T47D (cell line): ENCODE data around the gene COX17.

Experiments used
- DNase-seq, 2 experiments: peaks; one replicate each; pipeline versions ENCODE4 v3.0.0 to v3.0.0-alpha.2; 2011 to 2012; ENCODE audit warnings: low read depth in 1 of 2, low spot score in 1 of 2
- JUND ChIP-seq: IDR thresholded peaks from 2 replicates; pipeline ENCODE4 v1.6.1; 2012; ENCODE audit warnings: low read depth
- in situ Hi-C: cut with HindIII; loops from 2 replicates; pipeline ENCODE4 v1.10.0; 2016; ENCODE audit warnings: low sequenced_read_pairs, low pct_unique_long_range_greater_than_20kb

COX17 gene, protein sequence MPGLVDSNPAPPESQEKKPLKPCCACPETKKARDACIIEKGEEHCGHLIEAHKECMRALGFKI

DNA sequence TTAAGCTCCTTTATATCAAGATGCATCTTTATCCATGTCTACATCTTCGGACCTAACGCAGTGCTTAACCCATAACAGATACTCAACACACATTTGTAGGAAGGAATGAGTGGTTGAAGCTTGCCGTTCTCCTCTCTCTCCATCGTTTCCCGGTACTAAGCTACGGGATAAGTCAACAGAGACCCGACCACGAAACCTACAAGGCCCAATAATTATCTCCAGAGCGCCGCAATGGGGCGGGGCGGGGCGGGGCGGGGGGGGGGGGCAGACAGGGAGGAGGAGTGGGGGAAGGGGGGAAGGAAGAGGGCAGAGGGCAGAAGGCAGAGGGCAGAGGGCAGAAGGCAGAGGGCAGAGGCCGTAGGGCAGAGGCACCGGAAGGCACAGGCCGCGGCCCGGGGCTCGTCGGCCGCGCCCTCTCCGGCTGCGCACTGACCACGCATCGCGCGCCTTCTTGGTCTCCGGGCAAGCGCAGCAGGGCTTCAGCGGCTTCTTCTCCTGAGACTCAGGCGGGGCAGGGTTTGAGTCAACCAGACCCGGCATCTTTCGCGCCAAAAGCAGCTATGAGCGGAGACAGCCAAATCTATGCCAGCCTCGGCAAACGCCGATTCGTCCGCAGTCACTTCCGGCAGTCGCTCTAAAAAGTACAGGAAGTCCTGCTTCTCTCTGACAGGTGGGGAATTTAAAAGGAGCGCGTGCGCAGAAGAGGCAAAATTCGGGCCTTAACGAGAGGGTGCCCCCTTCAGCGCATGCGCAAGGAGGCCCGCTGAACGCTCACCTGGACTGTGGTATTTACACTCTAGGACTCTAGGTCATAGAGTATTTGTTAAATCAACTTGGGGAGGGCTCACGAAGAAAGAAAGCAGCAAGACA lies at the start of gene COX17:
Gene COX17 (minus strand): TSS at position 636 of the 870 bp plus-strand sequence. CDS start 96 bp downstream, at position 540.
- no peak for TF ChIP-seq JUND
- in situ Hi-C loops, result no loop called here
- peak; percentile 93 to 98 for DNase-seq

DNA sequence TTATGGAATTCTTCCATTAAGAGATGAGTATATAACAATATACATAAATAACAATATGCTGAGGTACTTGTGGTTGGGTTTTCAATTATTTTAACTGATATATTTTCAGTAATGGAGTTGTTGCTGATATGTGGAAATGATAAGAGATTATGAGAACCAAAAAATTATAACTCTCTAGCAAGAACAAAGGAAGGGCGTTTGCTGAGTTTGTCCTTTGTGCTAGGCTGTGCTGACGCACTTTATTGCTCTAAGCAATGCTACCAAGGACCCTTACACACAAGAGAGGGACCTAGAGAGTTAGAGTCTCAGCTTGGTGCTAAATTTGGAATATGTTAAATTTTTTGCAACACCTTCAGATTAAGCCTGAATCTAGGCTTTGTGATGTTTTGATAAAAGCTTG lies 49.7 kb upstream of the COX17 start:
- in situ Hi-C loops, result no loop called here
- no peak for DNase-seq
- TF ChIP-seq JUND, result no peak

DNA sequence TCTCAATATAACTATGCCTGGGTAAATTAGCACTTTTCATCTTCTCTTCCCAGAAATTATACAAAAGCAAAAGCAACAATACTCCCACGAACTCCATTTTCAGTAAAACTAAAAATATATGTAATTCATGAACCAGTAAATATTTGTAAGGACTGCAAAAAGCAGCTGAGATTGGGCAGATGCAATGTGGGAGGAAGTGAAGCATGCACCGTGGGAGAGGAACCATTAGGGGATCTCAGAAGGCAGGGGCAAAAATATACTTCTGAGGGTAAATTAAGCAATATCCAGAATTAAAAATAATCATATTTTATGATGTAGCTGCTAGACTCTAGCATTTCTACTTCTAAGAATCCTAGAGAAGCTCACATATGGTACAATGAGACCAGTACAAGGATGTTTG lies 45.8 kb upstream of the COX17 start:
- no peak for DNase-seq
- no peak for TF ChIP-seq JUND
- in situ Hi-C loops, result no loop called here

DNA sequence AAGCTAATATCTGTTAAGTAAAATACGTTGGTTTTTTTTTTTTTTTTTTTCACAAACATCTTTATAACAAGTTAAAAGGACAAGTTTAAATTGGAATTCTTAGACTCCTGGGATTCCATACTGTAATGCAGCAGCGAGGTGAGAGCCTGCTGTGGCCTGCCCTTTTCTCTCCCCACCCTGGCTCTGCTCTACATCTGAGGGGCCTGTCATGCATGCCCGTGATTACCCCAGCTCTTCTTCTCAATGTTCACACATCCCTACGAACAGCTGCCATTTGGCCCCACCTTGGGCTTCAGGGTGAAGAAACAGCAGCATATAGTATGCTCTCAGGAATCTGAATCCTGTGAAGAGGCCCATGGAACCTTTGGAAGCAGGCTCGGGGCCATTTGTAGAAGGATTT lies 40.3 kb upstream of the COX17 start:
- in situ Hi-C loops, result no loop called here
- DNase-seq, result no peak
- TF ChIP-seq JUND, result no peak

DNA sequence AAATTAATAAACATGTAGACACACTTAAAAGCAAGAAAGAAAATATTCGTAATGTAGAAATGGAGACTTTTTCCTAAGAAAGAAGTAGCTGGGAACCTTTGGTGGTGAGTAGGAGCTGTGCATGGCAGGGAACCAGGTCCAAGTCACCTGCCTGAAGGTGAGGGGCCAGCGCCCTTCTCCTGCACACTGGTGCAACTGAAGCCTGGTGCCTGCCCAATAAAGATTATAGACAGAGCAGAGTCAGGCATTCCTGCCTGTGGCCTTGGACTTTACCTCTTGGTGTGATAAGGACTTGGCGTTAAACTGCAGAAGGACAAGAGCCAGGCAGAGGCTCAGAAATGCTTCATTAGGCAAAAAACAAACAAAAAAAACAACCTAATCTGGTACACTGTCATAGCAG lies 39.8 kb upstream of the COX17 start:
- no peak for TF ChIP-seq JUND
- DNase-seq, result no peak
- in situ Hi-C loops, result no loop called here

DNA sequence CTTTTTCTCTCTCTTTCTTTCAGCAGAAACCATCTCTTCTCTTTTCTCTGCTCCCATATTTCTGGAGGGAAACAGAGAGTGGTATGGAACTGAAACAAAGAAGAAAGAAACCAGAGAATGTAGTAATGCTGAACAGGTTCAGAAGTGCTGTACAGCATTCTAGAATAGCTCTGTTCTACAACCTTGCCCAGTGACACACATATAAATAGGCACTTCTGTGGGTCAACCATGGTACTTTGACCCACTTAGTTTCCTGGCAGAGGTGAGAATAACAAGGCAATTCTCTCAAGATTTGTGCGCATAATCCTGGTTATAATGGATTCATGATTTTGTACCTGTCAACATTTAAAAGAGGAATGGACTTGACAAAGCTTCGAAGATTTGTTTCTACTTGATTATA lies 37.9 kb upstream of the COX17 start:
- no peak for DNase-seq
- TF ChIP-seq JUND, result no peak
- in situ Hi-C loops, result no loop called here

DNA sequence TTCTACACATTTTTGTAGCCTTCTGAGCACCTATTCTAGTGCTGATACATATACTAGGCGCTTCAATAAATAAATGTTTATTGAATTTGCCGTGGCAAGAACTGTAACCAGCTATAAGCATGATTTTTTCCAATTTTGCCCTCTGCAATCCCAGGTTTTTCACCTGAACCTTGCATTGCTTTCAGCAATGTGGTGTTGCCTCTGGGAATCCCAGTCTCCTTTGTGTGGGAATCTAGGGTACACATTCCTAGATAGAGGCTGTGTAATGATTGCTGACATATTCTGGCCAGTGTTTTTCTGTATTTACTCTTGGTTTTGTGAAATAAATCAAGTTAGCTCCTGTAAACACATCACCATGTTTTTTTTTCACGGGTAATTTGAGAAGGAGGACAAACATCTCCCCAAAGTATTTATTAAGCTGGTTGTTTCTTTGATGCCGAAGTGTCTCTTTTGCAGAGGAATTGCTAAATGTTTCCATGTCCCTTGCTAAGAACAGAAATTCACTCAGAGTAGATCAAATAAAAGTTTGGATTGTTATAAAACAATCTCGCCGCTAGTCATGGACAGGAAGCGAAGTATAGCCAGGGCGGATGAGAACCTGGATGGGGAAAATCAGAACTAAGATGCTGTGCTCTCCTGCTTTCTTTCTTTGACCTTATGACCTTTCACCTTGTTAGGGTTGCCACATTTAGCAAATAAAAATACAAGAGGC lies 26.8 kb upstream of the COX17 start:
- no peak for DNase-seq
- in situ Hi-C loops, result no loop called here
- no peak for TF ChIP-seq JUND

DNA sequence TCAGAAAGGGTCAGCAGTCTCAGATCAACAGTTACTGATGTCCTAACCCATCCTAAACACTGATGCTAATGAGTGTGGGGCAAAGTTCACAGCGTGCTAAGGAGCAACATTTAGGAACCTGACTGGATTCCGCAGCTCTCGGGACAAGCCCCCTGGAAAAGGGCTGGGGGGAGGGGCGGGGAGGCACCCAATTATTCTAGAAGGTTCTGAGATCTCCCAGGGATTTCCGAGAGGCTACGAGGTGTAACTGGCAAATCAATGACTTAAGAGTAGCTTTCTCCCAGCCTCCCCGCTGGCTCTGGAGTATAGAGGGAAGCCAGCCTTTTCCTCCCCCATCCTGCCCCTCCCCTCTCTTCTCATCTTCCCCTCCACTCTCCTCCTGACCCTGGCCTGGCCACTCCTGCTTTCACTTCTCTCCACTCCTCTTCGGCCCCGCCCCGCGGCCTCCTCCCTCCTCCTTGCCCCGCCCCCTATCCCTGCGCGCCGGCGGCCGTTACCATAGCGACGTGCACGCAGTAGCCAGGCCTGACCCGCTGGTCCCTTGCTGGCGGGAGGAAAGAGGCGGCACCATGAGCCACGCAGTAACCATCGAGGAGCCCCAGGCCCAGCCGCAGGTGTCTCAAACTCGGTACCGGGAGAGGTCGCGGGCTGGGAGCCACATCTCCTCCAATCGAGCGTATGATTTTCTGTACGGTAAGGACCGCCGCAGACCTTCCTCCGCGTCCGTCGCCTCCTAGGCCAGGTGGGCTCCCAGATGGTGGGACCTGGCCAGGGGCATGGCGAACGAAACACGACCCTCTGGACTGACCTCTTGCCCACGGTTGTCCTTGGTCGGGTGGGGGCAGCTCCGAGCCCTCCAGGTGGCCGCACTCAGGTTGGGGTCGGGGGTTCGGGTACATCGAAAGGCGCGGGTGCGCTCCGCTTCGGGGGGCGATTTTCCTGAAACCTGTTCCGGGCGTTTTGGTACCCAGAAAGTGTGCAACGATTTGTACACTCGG lies 25.6 kb upstream of the COX17 start, which contains the start of gene CFAP91:
Gene CFAP91 (plus strand): TSS at position 493 of the 998 bp plus-strand sequence. CDS start 77 bp downstream, at position 570.
- no peak for TF ChIP-seq JUND
- peak; percentile 80 to 95 for DNase-seq
- in situ Hi-C loops, result no loop called here

DNA sequence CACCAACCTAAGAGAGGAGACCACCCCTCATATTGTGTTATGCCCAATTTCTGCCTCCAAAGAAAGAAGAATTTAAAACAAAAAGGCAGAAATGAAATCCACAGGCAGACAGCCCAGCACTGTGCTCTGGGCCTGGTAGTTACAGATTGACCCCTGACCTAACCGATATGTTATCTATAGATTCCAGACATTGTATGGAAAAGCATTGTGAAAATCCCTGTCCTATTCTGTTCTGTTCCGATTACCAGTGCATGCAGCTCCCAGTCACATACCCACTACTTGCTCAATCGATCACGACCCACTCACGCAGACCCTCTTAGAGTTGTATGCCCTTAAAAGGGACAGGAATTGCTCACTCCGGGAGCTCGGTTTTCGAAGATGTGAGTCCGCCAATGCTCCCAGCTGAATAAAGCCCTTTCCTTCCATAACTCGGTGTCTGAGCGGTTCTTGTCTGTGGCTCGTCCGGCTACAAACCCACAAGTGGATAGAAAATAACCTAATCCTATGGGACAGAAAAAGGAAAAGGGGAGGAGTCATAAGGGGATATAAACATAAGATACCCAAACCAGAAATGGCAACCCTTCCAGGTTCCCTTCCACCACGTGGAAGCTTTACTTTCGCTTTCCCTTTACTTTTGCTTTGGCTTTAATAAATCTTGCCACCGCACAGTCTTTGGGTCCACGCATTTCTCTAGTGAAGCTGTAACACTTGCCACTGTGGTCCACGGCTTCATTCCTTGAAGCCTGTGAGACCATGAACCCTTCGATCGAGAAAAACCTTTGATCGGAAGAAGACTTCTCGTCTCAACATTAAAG lies 23.9 kb upstream of the COX17 start:
- in situ Hi-C loops, result no loop called here
- TF ChIP-seq JUND, result no peak
- DNase-seq, result no peak

DNA sequence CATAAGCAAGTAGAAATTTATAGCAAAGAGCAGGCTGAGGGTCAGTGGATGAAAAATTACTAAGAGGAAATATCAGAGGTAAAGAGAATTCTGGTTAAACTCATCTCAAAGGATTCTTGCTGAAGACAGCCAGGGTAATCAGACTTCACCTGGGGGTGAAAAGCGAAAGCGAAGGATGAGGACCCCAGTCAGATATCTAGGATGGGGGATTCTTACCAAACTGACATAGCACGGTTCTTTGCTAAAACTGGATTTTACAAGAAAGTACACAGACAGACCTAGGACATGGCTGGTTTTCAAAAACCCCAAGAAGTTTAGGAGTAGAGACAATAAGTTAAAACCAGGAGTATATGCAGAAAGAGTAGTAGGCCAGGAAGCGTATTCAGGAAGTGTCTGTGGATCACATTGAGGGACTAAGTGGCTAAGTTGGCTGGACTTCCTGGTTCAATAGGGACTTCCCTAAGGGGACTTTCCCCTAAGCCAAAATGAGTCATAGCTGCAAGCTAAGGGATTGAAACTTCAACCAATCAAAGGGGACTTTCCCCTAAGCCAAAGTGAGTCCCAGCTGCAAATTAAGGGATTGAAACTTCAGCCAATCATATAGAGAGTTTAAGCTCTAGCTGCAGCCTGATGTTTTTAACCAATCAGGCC lies 23.2 kb upstream of the COX17 start:
- in situ Hi-C loops, result no loop called here
- DNase-seq, result no peak
- TF ChIP-seq JUND, result no peak

DNA sequence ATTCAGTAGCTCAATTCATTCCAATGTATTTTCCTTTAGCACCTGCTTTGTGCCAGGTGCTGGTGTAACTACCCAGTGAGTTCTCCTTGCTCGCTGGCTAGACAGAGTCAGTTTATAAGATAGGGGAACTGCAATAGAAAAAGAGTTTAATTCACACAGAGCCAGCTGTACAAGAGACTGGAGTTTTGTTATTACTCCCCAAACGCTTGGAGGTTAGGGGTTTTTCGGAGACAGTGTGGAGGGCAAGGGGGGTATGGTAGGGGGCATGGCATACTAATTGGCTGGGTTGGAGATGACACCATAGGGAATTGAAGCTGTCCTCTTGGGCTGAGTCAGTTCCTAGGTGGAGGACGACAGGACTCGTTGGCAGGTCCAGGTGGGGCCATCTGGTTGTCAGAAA lies 20.2 kb upstream of the COX17 start:
- in situ Hi-C loops, result no loop called here
- TF ChIP-seq JUND, result no peak
- DNase-seq, result no peak
